BE2C (cell line): ENCODE data around the gene ZBP1.

Experiments used
- DNase-seq: peaks from one replicate; pipeline ENCODE4 v3.0.0-alpha.2; 2020
- H3K27me3 ChIP-seq: fragments of 250-450 bp; sonication (Bioruptor Pico); 2 replicates; pipeline ENCODE4 v1.5.1; 2020; ENCODE audit warnings: mild to moderate bottlenecking
- H3K36me3 ChIP-seq: fragments of 250-450 bp; sonication (Bioruptor Pico); 2 replicates; pipeline ENCODE4 v1.5.1; 2020; ENCODE audit warnings: mild to moderate bottlenecking
- H3K4me1 ChIP-seq: fragments of 250-450 bp; sonication (Bioruptor Pico); 2 replicates; pipeline ENCODE4 v1.5.1; 2020
- H3K4me3 ChIP-seq: 2 replicates; pipeline ENCODE4 v1.5.1; 2011; ENCODE audit warnings: low read depth, low read length
- H3K9me3 ChIP-seq: fragments of 250-450 bp; sonication (Bioruptor Pico); 2 replicates; pipeline ENCODE4 v1.5.1; 2020
- CTCF ChIP-seq: IDR thresholded peaks from 2 replicates; pipeline ENCODE4 v1.5.1; 2012; ENCODE audit warnings: mild to moderate bottlenecking, low read depth, low read length

Gene ZBP1

DNA sequence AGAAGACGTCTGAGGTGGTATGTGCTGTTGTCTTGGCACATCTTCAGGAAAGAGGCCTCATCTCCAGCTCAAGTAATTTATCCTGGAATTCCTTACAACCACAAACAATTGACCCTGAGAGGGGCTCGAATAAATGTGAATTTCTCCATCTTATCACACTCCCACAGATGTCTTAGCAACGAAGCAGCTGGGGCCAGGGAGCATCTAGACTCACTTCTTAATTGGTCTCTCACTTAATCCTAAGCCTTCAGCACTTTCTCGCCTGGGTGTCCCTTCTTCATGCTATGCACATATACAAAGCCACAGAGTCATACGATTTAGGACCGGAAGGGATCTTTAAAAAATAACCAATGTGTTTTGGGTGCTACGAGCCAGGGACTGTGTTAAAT is 32.2 kb downstream of the ZBP1 start:
- no peaks in the 10 kb centered on the region for H3K4me1 ChIP-seq
- no peaks in the 10 kb centered on the region for H3K36me3 ChIP-seq
- no peak overlapping the region for H3K4me3 ChIP-seq
- no peak for TF ChIP-seq CTCF
- DNase-seq = no peak
- H3K9me3 ChIP-seq = no peaks in the 10 kb centered on the region
- H3K27me3 ChIP-seq = no peaks in the 10 kb centered on the region; the same call in 1 of the 2 replicates

- H3K4me1 ChIP-seq = no peaks in the 10 kb centered on the region
- no peaks in the 10 kb centered on the region; the same call in 1 of the 2 replicates for H3K27me3 ChIP-seq
- no peak overlapping the region for H3K4me3 ChIP-seq
- no peaks in the 10 kb centered on the region for H3K36me3 ChIP-seq
- DNase-seq = no peak
- no peak for TF ChIP-seq CTCF
- H3K9me3 ChIP-seq = no peaks in the 10 kb centered on the region
Observed at GRCh38 chr20:57587278-57587988, 32.8 kb downstream of the ZBP1 start.

DNA sequence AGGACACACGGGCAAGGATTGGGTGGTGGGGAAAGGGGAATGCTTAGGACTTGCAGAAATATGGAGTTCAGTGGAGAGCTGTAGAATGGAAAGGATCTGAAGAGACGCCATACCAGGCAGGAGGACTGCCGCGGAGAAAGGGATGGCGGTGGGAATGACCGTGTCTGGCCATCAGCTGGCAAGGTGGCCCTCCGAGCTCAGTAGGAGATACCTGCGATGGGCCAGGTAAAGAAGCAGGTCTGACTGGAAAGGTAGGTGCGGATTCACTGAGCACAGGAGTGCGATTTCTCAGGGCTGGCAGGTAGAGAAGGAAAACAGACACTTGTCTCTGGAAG is 33.3 kb downstream of the ZBP1 start:
- no peaks in the 10 kb centered on the region for H3K4me1 ChIP-seq
- no peaks in the 10 kb centered on the region for H3K9me3 ChIP-seq
- no peak for DNase-seq
- no peak overlapping the region for H3K4me3 ChIP-seq
- no peak for TF ChIP-seq CTCF
- no peaks in the 10 kb centered on the region for H3K36me3 ChIP-seq
- no peaks in the 10 kb centered on the region; the same call in 1 of the 2 replicates for H3K27me3 ChIP-seq

DNA sequence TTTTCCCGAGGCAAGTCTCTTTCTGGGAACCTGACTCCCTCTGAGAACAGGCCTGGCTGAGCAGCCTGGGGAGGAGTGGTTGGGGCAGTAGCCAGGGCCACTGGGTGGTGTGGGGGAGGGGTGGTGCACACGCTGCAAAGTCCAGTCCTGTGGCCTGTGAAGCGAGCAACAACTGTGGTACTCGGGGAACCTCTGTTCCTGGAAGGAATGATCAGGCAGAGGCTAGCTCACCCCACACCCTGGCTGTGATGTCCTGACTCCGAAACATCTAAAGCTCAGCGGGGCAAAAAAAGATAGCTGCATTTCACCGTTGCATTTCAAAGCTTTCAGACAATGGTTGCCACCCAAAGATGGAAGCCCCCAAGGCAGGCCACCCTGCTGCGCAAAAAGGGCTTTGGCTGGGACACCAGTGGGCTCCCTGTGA is 33.8 kb downstream of the ZBP1 start:
- Histone ChIP-seq H3K4me3 (no peak overlapping the region), H3K4me1 (no peaks in the 10 kb centered on the region), H3K9me3 (no peaks in the 10 kb centered on the region), H3K36me3 (no peaks in the 10 kb centered on the region), H3K27me3 (no peaks in the 10 kb centered on the region; the same call in 1 of the 2 replicates)
- no peak for TF ChIP-seq CTCF
- DNase-seq = no peak

DNA sequence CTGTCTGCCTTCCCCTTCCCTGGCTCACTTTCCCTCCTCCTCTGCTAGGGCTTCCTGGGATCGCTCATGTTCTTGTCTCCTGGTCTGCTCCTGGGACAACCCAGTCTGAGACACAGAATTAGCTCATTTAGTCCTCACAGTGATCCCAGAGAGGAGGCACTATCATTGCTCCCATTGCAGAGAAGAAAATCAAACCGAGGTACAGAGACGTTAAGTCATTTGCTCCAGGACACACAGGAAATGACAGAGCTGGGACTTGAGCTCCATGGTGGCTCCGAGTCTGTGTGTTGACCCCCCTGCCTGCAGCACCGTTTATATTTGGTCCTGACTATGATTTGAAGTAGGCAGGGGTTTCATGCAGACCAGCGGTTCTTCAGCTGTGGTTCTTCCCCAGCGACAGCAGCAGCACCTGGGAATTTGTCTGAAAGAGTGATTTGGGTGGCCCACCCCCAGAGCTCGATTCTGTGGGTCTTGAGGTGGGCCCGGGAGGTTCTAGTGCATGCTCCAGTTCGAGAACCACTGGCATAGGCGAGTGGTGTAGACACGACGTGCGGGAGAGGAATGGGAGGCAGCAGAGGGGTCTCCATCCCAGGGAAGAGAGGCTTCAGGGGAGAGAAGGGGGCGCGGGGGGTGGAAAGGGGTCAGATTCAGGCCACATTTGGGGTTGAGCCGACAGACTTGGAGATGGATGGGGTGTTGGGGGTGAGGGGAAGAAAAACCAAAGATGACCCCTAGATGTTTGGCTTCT is 34.6 kb downstream of the ZBP1 start:
- Histone ChIP-seq H3K9me3 (no peaks in the 10 kb centered on the region), H3K27me3 (peaks cover under 1% of the 10 kb centered on the region; the same call in 1 of the 2 replicates), H3K36me3 (no peaks in the 10 kb centered on the region), H3K4me3 (no peak overlapping the region), H3K4me1 (no peaks in the 10 kb centered on the region)
- TF ChIP-seq CTCF = no peak
- DNase-seq = no peak
